RPMI7951 (cell line): ENCODE measurements around the gene MATN1. TPM values are rescaled to one million over a fixed set of nuclear protein-coding genes. Genes with fewer than 3 reads are reported as not detected.
A peak's percentile ranks its signal among the peaks of the same experiment; 100 is the strongest.
"Not testable (repeated sequence)": the region's sequence is repeated elsewhere in the genome, so short reads cannot be mapped to it uniquely, and the experiment has no call there.

Experiments used
- DNase-seq: peaks from one replicate; pipeline ENCODE4 v3.0.0-alpha.2; 2012; ENCODE audit warnings: low read depth
- total RNA-seq: library from RNA; depleted of rRNA; stranded (reverse); fragments of >200 nt; shearing (Covaris generic); gene quantifications from 2 replicates; pipeline ENCODE4 v1.2.3, GENCODE V29; 2014; rRNA removed

MATN1 gene, protein sequence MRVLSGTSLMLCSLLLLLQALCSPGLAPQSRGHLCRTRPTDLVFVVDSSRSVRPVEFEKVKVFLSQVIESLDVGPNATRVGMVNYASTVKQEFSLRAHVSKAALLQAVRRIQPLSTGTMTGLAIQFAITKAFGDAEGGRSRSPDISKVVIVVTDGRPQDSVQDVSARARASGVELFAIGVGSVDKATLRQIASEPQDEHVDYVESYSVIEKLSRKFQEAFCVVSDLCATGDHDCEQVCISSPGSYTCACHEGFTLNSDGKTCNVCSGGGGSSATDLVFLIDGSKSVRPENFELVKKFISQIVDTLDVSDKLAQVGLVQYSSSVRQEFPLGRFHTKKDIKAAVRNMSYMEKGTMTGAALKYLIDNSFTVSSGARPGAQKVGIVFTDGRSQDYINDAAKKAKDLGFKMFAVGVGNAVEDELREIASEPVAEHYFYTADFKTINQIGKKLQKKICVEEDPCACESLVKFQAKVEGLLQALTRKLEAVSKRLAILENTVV
- 0.20 and 0.48 TPM in 2 replicates for total RNA-seq

DNA sequence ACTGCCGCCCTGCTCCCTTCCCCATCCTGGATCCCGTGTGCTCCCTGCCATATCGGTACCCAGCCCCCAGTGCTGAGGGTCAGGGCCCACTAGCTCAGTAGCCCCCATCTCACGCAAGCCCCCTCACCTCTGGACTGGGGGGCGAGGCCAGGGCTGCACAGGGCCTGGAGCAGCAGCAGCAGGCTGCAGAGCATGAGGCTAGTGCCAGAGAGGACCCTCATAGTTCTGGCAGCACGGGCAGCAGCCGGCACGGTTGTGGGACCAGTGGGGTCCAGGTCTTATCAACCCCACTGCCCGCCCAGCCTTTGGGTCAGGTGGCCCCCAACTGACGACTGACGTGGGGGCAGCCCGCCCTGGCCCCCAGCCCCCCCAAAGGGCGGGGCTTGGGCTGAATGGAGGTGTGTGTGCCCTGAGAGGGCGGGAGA lies at the start of gene MATN1:
Gene MATN1, minus strand, starts transcription at position 255 of the 425 bp plus-strand sequence. Its CDS starts 34 bp downstream, at position 221.
- no peak for DNase-seq

DNA sequence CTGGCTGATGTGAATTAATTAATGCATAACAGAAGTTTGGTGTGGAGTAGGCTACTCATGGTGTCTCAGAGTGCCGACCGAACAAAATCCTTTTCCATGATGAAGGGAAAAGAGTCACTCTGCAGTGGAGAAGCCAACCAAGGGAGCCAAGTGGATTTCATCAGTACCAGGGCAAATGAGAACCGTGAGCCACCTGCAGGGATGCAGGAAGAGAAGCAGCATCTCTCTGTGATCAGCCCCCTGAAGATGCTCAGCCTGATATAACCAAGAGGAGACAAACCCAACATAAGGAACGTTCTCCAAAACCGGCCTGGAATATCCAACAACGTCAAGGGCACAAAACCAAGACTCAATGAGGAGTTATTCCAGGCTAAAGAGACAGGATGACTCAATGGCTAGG lies 47.6 kb upstream of the MATN1 start:
- no peak for DNase-seq

DNA sequence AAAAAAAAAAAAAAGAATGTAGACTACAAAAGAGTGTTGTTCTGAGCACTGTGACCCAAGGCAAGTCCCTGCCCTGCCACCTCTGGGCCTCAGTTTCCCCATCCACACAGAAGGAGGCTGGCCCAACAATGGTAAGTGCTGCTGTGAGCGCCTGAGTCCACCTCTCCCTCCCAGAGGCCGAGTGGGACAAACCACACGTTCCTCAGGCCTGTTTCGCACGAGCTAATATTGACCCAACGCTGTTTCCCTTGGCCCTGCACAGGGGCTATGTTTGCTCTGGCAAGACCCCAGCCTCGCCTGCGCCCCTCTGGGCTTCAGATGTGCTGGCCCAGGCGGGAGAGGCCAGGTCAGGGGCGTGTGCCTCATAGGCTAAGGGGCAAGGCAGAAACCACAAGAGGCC lies 46.8 kb upstream of the MATN1 start:
- DNase-seq = no peak

DNA sequence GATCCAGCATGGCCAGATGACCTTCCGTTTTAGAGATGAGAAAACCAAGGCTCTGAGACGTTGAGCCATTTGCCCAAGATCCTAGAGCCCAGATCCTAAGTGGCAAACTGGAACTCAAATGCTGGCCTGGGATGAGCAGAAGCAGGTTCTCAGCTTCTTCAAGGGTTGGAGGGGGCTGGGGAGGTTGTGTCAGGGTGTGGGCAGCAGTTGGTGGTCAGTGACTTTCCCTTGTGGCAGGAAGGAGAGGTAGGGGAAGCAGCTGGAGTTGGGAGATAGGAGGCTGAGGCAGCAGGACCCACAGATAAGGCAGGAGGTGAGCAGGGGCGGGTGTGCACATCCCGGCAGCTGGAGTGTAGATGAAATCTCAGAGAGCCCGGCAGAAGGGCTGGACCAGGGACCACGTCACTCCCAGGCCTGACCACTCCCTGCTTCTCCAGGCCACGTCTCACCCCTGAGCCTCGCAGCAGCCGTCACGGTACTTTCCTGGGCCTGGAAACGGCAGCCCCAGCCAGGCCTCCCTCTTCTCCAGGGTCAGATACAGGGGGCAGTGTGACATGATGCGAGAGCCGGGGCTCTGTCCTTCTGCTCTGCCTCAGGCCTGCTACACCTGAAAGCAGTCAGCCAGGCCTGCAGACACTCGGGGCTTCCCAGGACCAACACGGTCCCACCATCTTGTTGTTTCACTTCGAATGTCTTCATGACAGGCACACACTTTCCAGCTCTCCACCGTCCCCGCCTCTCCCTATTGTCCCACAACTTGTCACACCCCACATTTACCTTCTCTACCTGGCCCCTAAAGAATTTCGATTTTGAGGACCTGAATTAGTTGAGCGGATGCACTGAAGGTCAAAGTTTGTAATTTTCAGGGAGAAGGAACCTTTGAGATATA lies 45.7 kb upstream of the MATN1 start:
- DNase-seq = peak; percentile 55

DNA sequence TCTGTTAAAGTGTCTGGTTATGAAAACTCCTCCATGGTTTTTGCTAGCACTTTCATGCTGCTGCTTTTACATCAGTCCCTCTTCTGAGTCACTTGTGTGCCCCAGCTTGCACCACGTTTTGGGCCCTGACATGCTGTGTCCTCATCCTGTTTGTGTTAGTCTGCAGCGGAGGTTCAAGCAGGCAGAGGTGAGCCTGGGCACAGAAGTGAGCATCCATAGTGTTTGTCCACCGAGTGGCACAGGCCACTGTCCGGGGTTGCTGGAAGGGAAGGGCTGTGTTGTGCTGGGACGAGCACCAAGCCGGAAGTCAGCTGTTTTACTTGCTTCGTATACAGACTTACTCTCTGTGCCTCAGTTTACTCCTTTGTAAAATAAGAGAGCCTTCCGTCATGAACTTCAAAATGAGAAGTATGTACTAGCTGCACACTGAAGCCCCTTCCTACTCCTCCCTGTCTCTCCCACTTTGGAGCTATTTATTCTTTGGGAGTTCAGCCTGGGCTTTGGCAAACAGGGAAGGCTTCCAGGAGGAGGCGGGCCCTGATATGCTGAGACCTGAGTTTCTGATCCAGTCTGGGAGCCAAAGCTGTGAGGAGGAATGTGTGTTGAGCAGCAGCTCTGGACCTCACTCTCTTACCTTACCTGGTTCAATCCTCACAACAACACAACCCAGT lies 44.9 kb upstream of the MATN1 start:
- DNase-seq = no peak

DNA sequence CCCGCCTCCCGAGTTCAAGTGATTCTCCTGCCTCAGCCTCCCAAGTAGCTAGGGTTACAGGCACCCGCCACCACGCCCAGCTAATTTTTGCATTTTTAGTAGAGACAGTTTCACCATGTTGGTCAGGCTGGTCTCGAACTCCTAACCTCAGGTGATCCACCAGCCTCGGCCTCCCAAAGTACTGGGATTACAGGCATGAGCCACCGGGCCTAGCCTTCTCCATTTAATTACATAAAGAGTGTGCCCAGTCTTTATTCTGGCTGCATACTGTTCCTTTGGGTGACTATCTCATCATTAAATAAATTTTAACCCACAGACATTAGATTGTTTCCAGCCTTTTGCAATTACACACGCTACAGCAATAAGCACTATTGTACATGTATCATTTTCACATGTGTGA lies 43.6 kb upstream of the MATN1 start:
- DNase-seq = not testable (repeated sequence)

DNA sequence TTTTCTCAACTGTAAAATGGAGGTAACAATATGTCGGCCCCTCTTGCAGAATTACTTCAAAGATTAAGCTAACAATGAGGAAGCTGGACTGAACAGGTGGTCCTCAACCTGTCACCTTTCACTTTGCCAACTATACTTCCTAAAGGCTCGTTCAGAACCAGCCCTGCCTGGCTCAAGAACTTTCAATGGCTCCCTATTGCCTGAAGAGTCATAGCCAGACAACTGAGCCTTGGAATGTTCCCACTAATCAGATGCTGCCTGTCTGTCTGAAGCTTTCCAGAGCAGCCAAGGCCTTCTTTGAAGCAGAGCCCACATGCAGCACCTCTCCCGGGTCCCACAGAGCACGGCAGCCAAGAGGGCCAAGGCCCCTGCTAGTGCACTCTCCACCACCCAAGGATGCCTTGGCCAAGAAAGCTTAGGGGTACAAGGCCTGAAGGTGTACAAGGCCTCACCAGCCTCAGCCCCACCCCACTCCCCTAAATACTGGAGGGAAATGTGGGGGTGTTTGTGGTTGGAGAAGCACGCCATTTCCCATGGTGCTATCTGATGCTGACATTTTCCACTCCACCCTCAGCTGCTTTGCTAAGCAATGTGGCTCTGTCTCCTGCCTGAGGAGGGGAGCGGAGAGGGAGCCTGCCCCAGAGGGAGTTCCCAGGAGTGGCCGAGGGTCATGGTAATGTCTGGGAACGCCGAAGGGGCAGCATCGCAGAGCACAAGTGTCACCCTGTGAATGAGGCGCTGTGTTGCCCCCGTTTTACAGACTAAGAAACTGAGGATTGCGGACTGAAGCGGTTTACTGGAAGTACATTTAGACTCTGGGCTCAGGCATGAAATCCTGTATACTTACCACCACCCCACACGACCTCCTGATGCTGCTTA lies 42.4 kb upstream of the MATN1 start:
- DNase-seq = no peak

DNA sequence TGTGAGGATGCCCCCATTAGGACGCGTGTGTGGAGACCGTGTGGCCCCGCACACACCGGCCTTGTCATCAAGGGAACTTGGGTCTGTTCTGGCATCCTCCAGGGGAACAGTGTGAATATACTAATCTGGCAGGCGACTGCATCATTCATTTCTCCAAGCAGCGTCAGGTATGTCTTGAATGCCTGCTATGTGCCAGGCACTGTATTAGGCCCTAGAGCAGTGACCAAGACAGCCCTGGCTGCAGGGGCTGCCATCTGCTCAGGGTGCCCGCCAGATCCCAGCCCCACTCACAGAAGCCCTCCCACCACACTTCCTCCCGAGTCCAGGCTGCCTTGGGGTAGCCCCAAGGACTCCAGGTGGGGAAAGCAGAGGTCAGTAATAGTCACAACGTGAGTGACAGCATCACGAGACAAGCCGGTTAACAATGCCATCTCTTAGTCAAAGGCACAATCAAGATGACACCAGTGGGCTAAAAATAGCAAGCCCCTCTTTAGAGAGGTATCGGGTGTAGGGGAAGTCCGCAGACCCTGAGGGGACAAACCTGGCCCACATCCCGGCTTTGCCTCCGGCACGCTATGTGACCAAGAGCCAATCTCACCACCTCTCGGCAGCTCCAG lies 41.7 kb upstream of the MATN1 start:
- peak; percentile 55 for DNase-seq

DNA sequence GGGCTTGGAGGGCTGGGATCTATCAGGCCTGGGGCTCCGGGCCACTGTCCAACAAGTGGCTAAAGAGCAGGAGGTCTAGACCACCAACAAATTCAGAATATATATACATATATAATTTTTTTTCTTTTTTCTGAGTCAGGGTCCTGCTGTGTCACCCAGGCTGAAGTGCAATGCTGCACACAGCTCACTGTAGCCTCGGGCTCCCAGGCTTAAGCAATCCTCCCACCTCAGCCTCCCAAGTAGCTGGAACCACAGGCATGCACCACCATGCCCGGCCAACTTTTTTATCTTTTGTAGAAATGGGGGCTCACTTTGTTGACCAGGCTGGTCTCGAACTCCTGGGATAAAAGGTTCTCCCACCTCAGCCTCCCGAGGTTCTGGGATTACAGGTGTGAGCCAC lies 41.0 kb upstream of the MATN1 start:
- DNase-seq = peak; percentile 79

DNA sequence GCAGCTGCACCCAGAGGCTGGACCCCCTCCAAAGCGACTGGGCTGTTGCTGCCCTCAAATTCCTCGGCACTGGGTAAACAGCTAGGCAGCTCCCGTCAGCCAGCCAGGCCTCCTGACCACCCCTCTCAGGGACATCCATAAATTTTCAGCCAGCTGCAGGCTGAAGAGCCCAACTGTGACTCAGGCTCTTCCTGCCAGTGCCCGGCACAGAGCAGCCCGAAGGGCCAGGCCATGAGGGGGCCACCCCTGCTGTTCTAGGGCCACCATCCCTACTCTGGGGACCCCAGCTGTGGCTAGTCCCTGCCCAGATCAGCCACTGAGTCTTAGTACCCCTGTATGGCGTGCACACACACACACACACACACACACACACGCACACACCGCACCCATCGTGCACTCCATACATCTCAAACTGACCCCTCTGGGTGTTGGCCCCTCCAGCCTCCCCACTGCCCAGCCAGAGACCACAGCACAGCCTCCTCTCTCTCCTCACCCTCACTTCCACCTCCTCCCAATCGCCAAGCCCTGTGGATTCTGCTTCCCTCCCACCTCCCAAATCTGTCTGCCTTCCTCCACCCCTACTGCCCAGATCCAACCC lies 40.4 kb upstream of the MATN1 start:
- peak; percentile 92 for DNase-seq

DNA sequence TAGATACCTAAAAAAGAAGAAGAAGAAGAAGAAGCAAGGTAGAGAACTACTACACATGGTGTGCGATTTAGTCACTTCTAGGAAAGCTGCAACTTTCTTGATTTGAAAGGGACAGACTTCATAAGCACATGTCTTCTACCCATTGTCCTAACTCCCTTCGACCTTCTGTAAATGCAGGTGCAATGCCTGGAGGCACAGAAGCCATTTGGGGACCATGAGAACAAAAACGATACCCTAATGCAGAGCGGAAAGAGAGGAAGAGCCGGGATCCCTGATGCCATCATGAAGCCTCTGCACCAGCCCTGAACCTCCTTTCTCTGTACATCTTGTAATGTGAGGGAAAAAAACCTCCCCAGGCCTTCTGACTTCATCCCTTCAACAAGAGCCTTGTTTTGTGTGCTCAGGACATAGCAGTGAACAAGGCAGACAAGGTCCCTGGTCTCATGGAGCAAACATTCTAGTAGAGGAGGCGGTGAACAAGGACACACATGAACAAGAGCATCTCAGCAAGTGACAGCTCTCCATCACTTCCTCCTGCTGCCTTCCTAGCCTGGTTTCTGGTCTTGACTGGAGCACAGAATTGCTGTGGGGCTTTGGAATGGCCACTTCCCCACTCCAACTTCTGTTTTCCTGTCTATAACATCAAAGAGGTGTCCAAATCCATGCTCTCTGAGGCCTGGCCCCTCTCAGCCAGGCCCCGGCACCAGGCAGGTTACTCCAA lies 39.7 kb upstream of the MATN1 start:
- no peak for DNase-seq

DNA sequence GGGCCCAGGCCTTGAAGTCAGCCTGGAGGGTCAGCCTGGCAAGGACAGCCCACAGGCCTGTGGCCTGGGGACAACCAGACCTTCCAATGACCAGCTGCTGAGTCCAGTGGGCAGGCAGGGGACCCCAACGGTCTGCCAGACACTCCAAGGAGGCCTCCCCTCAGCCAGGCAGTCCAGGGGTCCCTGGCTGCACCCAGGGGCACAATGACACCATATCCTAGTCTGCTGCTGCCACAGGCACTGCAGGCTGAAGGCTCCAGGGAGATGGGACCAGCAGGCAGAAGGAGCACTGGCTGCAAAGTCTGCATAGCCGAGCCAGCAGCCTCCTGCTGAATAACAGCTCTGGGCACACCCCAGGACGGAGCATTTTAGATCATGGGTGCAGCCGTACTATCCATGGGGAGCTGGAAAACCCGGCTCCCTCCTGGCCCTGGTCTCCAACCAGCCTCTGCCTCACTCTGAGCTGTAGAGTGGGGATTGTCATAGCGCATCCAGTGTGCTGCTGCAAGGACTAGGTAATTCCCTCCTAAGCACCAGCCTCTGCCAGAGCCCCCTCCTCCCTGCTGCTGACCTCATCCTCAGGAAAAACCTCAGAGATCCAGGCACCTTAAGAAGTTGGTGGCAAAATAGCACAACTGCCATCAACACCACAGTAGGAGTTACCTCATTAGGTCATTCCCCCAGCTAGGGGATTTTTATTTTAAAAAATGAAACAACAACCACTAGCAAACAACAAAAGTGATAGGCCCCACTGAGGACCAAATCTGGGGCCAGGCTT lies 39.0 kb upstream of the MATN1 start:
- DNase-seq = no peak

DNA sequence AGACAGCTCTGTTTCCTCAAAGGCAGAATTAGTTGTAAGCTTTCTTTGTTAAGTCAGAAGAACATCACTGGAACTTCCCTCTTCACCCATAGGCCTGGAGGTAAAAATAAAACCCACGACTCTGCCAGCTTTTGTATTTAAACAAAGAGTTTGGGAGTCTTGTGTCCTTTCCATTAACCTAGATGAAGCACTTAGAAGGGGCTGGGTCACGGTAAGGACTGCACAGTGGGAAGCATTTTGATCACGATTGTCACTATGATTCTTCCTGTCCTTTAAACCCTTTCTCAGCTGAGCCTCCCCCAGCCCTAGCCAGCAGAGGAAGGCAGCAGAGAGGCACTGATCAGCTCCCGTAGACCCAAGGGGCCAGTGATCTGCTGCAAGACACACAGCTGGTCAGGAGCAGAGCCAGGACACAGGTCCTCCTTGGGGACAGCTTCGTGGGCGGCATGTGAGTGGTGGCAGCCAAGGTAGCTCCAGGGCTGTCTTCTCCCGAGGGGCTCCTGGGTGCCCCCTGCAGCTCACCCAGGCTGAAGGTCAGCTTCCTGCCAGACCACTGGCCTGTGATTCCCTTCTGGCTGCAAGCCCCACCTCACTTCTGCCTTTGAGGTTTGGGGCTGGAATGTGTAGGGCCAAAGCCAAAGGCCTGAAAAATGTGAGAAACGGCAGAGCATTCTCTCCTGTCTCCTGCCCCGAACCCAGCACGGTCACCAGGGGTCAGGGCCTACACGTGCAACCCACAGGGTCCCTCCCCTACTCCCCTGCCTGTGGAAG lies 38.2 kb upstream of the MATN1 start:
- peak; percentile 87 for DNase-seq

DNA sequence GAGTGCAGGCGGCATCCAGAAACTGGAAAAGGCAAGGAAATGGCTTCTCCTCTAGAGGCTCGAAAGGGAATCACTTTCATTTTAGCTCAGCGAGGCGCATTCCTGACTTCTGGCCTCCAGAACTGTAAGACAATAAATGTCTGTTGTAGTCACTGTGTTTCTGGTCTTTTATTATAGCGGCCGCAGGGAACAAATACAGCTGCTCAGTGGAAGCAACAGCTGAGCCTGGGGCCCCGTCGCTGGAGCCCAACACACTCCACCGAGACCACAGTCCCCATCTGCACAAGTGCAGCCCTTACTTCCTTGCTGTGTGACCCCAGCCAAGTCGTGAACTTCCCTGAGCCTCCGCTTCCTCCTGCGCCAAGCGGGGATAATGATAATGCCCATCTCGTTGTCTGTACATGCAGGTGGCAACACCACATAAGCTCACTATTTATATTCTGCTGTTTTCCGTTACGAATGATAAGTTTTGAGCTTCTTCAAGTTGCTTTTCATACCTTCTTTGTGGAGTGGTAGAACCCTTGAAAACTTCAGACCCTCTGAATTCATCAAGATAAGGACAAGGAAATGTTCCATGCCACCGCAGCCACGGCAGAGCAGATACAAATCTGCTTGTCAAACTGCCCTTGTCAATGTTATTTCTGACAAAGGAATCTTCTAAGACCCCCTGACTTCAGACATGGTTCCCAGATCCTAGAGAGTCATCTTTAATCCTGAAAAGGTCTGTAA lies 37.4 kb upstream of the MATN1 start:
- DNase-seq = peak; percentile 37

DNA sequence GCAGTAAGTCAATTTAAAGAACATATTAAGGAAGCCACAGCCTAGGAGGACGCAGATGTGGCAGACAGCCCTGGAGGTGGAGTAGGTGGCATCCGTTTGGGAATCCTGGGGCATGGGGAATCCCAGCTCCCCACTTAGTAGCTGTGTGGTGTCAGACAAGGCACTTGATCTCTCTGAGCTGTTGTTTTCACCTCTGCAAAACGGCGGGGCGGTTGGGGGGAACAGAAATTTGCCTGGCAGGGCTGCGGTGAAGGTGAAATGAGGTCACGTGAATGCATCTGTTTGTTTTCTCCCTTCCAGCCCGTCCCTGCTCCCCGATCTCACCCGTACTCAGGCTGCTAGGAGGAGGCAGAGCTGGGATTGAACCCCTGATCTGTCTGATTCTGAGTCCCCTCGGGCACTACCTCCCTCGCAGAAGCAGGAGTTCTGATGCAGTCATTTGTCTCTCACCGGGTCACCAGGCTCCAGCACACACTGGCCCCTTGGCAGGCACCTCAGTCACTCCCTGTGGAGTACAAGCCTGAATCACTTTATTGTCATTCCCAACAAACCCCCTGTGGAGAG lies 36.4 kb upstream of the MATN1 start:
- DNase-seq = no peak

DNA sequence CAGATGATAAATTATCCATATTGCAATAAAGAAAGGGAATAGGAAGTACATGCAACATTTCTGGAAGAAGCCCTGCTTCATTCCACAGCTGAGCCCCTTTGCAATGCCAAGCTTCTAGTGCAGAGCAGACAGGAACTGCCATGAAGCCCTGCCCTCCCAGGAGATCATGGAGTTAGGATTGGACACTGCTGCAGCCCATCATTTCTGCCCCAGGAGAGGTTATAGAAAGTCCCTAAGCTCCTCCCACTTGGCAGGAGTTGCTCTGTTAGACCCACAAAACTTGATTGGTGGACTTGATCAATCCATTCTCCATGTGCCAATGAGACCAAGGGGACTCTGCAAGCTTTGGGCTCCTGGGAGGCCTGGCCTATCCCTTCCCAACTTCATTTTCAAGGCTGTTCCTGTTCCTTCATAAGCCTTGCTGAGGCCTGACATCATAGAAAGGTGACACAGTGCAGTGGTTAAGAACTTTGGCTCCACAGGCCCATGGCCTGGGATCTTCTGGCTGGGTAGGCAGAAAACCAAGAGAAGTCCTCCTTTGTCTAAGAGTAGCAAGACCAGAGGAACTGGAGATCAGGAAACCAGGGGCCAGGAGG lies 35.5 kb upstream of the MATN1 start:
- DNase-seq = peak; percentile 68
